ENCODE measurements around the gene MYH13. TPM values are rescaled to one million over a fixed set of nuclear protein-coding genes. Genes with fewer than 3 reads are reported as not detected.

The MYH13 gene
- total RNA-seq, 1 experiment from 2014 or later, result not detected

- TF ChIP-seq CTCF (IDR thresholded peaks at IDR 0.05; ENCODE audit: unreplicated experiment), result no peak
- DNase-seq (ENCODE audit: unreplicated experiment), result no peak
- CTCF ChIA-PET, result interaction anchor here (0.9 kb wide), 1 partner anchor 57 kb away, joined by 3 read pairs; no protein-coding TSS in a partner anchor
- Mint-ChIP-seq H3K9me3 (ENCODE audit: unreplicated experiment) (peaks cover 20% of the 10 kb centered on the region), H3K27me3 (ENCODE audit: insufficient read depth, unreplicated experiment) (no peaks in the 10 kb centered on the region), H3K27ac (ENCODE audit: low read depth, unreplicated experiment) (no peak overlapping the region), H3K36me3 (ENCODE audit: insufficient read depth, unreplicated experiment) (peaks cover 8% of the 10 kb centered on the region), H3K4me3 (ENCODE audit: unreplicated experiment) (no peak overlapping the region), H3K4me1 (ENCODE audit: insufficient read depth, unreplicated experiment) (no peaks in the 10 kb centered on the region)
- intact Hi-C loops (cut with micrococcal nuclease), result no loop called here
- BruUV-seq (replicated peaks), result no TSS peak
- POLR2A ChIA-PET, result no interaction called here
These were observed 102.5 kb downstream of the MYH13 start for GRCh38 chr17:10270258-10270657.

- no peak for TF ChIP-seq CTCF (IDR thresholded peaks at IDR 0.05; ENCODE audit: unreplicated experiment)
- ChIA-PET POLR2A (no interaction called here), CTCF (interaction anchor here (0.7 kb wide), 1 partner anchor 45 kb away, joined by 3 read pairs; no protein-coding TSS in a partner anchor)
- Mint-ChIP-seq H3K27ac (ENCODE audit: low read depth, unreplicated experiment) (no peak overlapping the region), H3K9me3 (ENCODE audit: unreplicated experiment) (peaks cover 20% of the 10 kb centered on the region), H3K36me3 (ENCODE audit: insufficient read depth, unreplicated experiment) (peaks cover 3% of the 10 kb centered on the region), H3K27me3 (ENCODE audit: insufficient read depth, unreplicated experiment) (no peaks in the 10 kb centered on the region), H3K4me1 (ENCODE audit: insufficient read depth, unreplicated experiment) (no peaks in the 10 kb centered on the region), H3K4me3 (ENCODE audit: unreplicated experiment) (no peak overlapping the region)
- intact Hi-C loops (cut with micrococcal nuclease), result no loop called here
- no TSS peak for BruUV-seq (replicated peaks)
- no peak for DNase-seq (ENCODE audit: unreplicated experiment)
These were observed 104.8 kb downstream of the MYH13 start for GRCh38 chr17:10268005-10268404.

GRCh38 chr17:10266296-10266876 is 106.4 kb downstream of the MYH13 start:
- BruUV-seq (replicated peaks), result no TSS peak
- no peak for DNase-seq (ENCODE audit: unreplicated experiment)
- no peak for TF ChIP-seq CTCF (IDR thresholded peaks at IDR 0.05; ENCODE audit: unreplicated experiment)
- ChIA-PET CTCF (no interaction called here), POLR2A (no interaction called here)
- H3K9me3 Mint-ChIP-seq (ENCODE audit: unreplicated experiment), result peaks cover 20% of the 10 kb centered on the region
- peaks cover 2% of the 10 kb centered on the region for H3K27me3 Mint-ChIP-seq (ENCODE audit: insufficient read depth, unreplicated experiment)
- intact Hi-C loops (cut with micrococcal nuclease), result no loop called here
- H3K27ac Mint-ChIP-seq (ENCODE audit: low read depth, unreplicated experiment), result no peak overlapping the region
- no peaks in the 10 kb centered on the region for H3K4me1 Mint-ChIP-seq (ENCODE audit: insufficient read depth, unreplicated experiment)
- H3K36me3 Mint-ChIP-seq (ENCODE audit: insufficient read depth, unreplicated experiment), result no peaks in the 10 kb centered on the region
- no peak overlapping the region for H3K4me3 Mint-ChIP-seq (ENCODE audit: unreplicated experiment)

GRCh38 chr17:10265100-10265810 is 107.6 kb downstream of the MYH13 start:
- H3K27me3 Mint-ChIP-seq (ENCODE audit: insufficient read depth, unreplicated experiment), result peaks cover 10% of the 10 kb centered on the region
- no peaks in the 10 kb centered on the region for H3K36me3 Mint-ChIP-seq (ENCODE audit: insufficient read depth, unreplicated experiment)
- H3K27ac Mint-ChIP-seq (ENCODE audit: low read depth, unreplicated experiment), result no peak overlapping the region
- no peak overlapping the region for H3K4me3 Mint-ChIP-seq (ENCODE audit: unreplicated experiment)
- POLR2A ChIA-PET, result no interaction called here
- BruUV-seq (replicated peaks), result no TSS peak
- CTCF ChIA-PET, result interaction anchor here (0.6 kb wide), 1 partner anchor 423 kb away, joined by 3 read pairs; no protein-coding TSS in a partner anchor
- intact Hi-C loops (cut with micrococcal nuclease), result no loop called here
- H3K4me1 Mint-ChIP-seq (ENCODE audit: insufficient read depth, unreplicated experiment), result no peaks in the 10 kb centered on the region
- TF ChIP-seq CTCF (IDR thresholded peaks at IDR 0.05; ENCODE audit: unreplicated experiment), result no peak
- DNase-seq (ENCODE audit: unreplicated experiment), result no peak
- peaks cover 20% of the 10 kb centered on the region for H3K9me3 Mint-ChIP-seq (ENCODE audit: unreplicated experiment)

Data from MCF 10A (cell line).